GM19239 (cell line): ENCODE data around the gene KIAA2012.
"Not testable (repeated sequence)": the region's sequence is repeated elsewhere in the genome, so short reads cannot be mapped to it uniquely, and the experiment has no call there.

Experiments
- DNase-seq: peaks from one replicate; pipeline ENCODE4 v3.0.0; 2011; ENCODE audit warnings: low spot score; ENCODE audit not compliant: insufficient read length
- FAIRE-seq: peaks from 2 replicates; lab custom pipeline; 2011; peaks lifted over from hg19 to GRCh38; lab: Jason Lieb, UNC

The KIAA2012 gene

DNA sequence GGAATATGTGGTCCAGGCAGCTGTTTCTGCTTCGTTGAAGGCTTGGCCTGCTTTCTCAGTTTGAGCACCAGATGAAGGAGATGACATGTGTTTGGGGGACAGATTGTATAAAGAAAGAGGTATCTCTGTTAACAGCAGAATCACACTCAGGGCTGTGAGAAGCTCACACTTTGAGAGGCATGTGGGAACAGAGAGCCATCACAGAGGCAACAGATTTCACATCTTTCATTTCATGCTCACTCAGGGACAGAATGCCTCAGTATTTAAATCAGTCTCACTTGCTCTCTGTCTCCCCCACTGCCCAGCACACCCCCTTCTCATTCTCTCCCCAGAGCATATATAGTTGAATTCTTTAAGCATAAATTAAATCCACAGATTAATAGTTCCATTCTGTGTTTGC lies 37.4 kb downstream of the KIAA2012 start:
- FAIRE-seq (no peak), DNase-seq (no peak)

DNA sequence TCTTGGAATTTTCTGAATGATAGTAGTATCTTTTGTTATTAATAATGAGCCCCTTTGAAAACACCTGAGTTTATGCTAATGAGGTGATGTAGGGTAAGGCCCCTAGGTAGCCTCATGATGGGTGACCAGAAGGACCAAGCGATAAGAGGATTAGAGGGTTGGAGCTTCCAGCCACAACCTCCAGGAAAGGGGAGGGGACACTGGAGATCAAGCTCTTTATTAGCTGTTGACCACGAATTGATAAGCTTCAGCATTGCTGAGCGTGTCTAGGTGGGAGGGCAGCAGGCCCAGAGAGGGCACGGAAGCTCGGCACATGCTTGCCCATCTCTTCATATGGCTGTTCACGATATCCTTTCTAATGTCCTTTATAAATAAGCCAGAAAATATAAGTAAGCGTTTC lies 39.0 kb downstream of the KIAA2012 start:
- no peak for DNase-seq
- no peak for FAIRE-seq

DNA sequence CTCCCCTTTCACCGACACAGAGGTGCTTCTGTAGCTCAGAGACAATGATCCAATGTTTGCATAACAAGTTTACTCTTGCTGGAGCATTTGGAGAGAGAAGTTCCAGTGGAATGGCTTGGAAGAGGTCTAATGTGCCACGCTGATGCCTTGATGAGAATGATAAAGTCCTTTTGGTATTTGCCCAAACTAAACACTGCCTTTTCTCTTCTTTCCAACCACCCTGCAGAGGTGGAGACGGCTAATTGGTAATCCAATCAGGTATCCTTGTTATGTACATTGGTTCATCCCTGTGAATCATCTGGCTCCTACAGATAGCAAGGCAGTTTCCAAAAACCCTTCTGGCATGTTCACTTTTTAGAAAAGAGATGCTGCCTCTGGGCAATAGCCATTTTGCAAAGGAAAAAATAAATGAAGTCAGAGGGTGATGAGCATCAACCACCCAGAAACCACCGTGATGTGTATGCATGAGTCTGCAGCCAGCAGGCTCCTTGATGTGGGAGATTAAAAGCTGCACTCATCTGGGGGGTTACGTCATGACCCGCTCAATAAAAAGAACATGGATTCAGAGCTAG lies 40.6 kb downstream of the KIAA2012 start:
- FAIRE-seq (no peak), DNase-seq (no peak)

DNA sequence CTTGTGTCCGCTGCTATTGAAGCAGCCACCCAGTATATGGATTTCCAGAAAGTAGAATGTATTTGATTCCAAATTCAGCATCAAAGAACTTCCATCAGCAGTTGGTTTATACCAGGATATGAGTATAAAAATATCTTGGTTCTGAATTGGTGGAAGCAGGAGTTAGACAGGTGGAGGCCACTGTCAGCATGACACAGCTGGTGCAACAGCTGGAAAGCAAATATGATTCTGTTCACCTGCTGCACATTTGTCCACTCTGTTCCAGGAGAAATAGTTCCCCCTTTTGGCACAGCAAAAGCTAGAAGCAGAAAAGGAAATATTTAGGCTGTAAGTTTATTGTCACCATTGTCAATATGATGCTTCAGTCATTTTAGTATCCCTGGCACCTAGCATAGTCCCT lies 41.2 kb downstream of the KIAA2012 start:
- FAIRE-seq (no peak), DNase-seq (no peak)

DNA sequence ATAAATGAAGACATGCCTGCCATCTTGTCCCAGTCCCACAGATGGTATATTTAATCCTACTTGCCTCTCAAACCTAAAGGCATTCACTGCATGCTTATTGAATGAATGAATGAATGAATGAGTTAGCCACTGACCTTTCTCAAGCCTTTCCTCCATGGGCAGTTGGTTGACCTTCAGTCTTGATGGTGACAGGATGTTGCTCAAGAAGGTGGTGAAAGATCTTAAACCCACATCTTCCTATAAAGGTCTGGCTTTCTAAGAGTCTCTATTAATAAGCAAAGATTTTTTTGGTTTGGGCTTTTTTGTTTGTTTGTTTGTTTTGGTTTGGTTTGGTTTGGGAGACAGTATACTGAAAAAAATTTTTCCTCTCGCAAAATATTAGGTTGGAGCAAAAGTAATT lies 41.7 kb downstream of the KIAA2012 start:
- FAIRE-seq (no peak), DNase-seq (no peak)

DNA sequence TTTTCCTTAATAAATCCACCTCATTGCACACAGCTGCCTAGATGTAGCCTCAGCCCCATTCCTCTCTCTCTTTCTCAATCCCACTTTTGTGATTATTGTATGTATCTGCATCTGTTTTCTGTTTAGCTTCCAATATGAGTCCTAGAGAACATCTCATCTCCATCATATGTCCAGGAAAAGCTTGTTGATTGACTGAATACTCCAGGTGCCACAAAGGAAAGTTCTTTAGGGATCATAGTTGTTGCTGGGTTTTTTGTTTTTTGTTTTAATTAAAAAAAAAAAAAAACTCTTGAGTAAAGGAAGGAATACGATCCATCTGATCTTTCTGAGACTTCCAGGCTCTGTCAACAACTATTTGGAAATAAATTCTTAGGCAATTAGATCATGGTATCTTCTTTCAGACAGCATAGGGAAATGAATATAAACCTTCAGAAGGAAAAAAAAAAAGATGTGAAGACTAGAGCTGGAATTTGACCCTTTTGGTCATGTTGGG lies 42.5 kb downstream of the KIAA2012 start:
- DNase-seq = no peak

DNA sequence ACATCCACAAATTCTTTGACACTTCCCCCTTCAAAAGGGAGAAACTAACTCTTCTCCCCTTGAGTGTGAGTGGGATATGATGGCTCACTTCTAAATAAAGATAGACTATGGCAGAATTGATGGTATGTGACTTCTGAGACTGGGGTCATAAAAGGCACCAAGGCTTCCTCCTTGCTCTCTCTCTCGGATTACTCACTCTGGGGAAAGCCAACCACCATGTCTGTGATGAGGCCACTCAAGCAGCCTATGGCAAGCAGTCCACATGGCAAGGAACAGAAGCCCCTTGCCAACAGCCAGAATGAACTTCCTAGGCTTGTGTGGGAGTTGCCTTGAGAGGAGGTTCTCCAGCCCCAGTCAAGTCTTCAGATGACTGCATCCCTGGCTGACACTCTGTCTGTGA lies 43.6 kb downstream of the KIAA2012 start:
- FAIRE-seq = no peak
- no peak for DNase-seq

More for the DNA sequence above, 42.5 kb downstream of the KIAA2012 start:
- no peak for FAIRE-seq

DNA sequence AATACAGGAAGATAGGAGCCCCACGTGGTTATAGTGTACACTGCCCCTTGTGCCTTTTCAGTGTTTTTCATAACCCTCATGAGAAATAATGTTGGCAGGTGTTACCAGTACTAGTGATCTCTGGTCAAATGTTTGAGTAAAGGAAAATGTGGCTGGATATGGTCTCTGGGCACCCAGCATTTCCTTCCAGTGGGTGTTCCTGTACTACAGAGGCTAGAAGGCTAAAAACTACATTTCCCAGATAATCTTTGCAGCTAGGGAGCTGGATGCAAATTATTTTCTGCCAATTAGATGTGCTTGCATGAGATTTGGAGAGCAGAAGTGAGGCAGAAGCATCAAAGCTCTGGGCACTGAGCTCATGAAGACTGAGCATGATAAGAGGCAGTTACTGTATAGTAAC lies 45.1 kb downstream of the KIAA2012 start:
- DNase-seq (no peak), FAIRE-seq (no peak)

DNA sequence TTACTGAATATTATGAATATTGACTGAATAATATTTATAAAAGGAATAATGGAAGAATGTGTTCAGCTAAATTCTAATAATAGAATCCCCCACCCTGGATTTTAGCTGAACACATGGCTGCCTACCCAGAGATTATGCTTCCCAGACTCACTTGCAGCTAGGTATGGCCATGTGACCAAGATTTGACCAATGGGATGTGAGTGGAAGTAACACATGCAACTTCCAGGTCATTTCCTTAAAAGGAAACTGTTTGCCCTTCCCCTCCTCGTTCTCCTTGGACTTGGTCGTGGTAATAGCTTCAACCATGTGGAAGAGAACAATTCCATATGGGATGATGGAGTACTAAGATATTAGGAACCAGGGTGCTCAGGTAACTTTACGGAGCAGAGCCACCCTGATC lies 47.8 kb downstream of the KIAA2012 start:
- FAIRE-seq = no peak
- no peak for DNase-seq

DNA sequence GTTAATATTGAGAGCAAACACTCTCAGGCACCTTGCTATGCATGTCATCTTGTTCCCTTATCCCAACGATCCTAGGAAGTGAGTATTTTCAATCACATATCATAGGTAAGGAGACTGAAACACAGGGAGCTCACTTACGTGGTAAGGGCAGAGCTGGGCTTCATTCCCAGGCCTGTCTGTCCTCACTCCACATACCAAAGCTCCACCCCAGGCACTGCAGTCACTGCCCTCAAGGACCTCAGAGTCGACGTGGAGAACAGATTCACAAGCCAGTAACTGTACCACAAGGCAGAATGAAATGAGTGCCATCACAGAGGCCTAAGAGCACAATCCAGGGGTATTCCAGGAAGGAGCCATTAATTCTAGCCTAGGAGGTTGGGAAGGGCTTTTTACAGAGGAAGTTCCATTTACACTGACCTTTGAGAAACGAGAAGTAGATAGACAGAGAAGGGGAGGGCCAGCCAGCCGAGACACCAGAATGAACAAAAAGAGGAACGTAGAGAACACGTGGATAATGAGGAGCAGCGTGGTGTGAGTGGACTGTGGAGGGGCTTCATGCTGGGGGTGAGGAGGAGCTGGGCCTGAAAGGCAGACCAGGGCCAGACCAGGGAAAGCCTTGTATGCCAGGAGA lies 48.6 kb downstream of the KIAA2012 start:
- FAIRE-seq (no peak), DNase-seq (no peak)

DNA sequence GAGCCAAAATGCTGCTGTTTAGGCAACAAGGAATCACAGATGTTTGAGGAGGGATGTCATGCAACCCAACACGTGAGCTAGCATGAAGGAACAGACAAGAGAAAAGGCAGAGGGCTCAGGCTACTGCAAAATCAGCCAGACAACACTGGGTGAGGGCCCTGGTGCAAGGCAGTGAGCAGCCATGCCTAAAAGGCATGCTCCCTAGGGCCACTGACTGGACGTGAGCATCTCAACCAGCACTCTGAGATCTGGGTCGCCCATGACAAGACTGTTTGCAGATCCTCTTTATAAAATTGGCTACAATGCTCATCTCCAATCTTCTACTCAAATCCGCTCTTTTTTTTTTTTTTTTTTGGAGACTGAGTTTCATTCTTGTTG lies 49.1 kb downstream of the KIAA2012 start:
- FAIRE-seq (no peak), DNase-seq (no peak)

DNA sequence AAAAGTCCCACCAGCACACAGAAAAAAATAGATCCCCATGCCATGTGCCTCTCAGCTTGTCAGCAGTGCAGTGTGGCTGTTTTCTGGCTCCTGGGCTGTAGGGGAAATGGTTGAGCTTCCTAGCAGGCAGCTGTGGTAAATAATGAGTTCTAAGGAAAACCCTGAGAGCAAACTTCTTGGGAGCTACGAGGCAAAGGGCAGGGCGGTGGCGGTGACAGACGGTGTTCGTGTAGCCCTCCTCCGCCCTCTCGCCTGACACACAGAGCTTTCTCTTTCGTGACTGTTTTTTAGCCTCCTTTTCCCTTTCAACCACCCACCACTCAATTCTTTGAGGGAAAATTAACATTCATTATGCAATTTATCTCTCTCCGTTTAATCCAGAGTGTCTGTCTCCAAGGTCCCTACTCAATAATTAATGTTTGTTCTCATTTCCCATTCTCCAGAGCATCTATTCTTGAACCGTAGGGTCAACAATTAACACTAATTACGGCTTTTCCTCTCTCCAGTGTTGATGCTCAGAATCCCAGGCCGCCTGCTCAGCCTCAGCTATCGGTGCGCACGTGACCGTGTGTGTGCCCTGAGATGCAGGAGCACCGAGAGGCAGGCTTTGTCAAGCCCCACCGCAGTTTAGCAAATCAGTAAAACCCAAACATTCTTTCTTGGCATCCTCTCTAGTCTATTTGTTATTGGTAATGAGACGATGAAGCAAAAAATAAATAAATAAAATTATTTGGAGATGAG lies 50.1 kb downstream of the KIAA2012 start:
- no peak for FAIRE-seq

DNA sequence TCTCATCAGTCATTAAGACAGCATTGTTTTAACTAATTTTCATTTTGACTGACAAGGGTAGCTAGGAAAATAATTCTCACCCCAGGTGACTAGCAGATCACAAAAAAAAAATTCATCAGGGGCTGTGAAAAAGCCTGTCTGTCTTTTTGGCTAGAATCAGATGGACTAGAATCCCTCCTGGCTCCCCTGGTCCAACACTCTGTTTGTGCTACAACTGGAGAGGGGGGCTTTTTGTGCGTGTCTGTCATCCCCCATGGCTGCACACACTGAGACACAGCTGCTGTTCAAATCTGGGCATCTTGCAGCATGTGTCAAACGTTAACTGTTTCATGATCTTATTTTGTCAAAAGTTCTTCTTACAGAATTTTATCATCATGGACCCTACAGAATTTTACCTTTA lies 51.2 kb downstream of the KIAA2012 start:
- DNase-seq (no peak), FAIRE-seq (no peak)

More for the DNA sequence above, 50.1 kb downstream of the KIAA2012 start:
- no peak for DNase-seq

DNA sequence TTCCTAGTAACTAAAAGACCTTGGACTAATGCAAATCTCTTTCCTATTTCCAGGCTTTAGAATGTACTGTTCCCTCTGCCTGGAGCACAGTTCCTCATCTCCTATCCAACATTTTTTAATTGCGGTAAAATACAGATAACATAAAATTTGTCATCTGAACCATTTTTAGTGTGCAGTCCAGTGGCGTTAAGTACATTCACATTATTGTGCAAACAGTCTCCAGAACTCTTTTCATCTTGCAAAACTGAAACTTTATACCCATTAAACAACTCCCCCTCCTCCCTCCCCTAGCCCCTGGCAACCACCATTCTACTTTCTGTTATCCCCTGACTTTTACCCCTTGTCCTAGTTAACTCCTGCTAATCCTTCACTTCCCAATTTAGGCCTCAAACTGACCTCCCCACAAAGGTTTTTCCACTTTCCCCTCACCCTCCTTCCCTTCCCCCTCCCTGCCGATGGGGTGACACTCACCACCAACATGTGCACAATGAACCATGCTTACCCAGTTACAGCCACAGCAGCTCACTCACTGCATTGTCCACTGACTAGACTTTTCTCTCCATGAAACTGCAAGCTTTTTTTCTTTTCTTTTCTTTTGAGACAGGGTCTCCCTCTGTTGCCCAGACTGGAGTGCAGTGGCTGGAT lies 54.8 kb downstream of the KIAA2012 start:
- FAIRE-seq (no peak), DNase-seq (no peak)

DNA sequence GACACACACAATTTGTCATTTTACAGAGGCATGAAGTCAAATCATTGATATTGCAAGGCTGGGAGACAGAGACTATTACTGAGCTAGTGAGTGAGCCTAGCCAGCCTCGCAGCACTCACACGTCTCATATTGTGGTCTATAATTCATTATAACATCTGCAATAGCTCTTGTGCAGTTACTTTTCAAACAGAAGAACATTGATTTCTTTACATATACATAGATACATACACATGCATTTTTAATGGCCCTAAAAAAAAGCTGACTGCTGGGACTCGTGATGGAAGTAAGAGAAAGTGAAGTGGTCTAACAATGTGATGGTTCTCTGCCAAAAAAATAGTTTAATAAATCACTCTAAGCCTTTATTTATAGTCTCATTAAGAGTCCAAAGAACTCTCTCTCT lies 56.8 kb downstream of the KIAA2012 start:
- DNase-seq (no peak), FAIRE-seq (no peak)

DNA sequence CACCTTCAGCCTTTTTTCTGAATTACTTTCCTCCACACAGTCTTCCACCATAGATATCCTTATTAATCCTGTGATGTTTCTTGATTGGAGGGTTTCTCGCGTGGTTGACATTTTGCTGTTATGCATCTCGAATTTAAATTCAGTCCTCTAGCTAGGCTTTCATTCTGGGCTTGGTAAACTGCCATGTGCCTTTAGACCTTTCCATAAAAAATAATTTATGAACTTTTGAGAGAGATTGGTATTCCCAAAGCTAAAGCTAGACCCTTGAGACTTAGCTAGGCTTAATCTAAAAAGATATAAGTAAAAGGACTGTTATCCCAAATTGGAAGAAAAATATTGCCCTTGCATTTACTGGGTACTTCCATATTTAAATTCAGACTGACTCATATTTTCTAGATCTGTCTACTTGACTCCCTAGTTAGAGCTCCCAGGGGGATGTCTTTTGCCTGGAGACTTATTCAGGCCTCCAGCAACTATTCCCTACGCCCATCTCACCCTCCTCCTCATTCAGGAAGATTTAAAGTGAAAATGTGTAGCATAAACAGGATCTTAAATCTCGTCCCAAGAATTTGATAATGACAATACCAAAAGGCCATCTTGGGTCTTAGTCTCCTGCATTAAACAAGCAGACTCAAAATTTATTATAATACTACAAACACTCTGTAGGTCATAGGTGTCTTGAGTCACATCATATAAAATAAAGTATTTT lies 60.3 kb downstream of the KIAA2012 start:
- DNase-seq = no peak
- no peak for FAIRE-seq

DNA sequence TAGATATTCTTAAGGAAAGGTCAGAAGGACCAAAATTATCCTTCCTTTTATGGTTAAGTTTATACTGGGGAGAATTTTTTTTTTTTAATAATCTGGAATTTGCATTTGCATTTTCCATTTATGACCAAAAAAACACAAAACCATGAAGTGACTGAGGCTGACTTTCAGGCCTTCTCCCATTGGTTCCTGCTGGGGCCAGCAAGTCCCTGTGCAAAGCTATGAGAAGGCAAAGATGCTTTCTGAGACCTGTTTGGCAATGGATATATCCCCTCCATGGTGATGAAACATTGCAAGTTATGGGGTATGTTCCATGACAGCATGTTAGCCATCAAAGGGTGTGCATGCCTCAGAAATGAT lies 60.8 kb downstream of the KIAA2012 start:
- no peak for DNase-seq
- FAIRE-seq = no peak

DNA sequence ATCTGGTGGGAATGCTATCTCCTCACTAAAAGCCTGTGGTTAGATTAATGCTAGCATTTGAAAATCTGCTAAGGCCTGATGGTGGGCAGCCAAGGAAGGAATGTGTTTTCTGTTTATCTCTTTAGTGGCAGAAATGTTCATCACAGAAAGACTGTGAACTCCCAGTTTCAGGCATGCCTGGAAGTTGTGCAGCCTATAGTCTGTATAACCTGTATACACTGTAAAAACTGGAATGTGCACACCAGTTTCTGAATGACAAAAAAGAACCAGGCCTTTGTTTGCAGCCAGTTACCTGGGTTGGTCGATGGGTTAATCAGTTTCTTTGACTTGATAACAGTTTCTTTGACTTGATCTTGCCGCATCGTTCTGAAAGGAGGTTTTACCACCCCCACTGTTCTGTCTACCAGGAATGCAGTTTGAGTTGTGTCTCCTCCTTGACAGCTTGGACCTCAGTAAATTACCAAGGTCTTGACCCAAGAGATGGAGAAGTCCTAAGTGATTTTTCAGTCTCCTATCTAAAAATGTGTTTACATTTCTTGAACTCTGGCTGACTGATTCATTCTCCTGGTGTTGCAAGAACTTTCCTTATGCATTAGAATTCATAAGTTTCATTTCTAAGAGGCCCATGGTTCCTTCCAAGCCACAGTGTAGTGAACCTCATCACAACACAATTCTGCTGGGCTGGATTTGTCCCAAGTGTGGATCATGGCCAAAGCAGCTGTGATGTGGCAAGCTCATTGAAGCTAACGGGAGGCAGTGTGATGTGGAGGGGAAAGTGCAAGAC lies 62.2 kb downstream of the KIAA2012 start:
- FAIRE-seq (no peak), DNase-seq (no peak)

DNA sequence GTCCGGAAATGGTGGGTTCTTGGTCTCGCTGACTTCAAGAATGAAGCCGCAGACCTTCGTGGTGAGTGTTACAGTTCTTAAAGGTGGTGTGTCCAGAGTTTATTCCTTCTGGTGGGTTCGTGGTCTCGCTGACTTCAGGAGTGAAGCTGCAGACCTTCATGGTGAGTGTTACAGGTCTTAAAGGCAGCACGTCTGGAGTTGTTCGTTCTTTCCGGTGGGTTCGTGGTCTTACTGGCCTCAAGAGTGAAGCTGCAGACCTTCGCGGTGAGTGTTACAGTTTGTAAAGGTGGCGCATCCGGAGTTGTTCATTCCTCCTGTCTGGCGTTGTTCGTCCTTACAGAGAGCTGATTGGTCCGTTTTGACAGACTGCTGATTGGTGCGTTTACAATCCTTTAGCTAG lies 63.0 kb downstream of the KIAA2012 start:
- DNase-seq, FAIRE-seq: not testable (repeated sequence)

DNA sequence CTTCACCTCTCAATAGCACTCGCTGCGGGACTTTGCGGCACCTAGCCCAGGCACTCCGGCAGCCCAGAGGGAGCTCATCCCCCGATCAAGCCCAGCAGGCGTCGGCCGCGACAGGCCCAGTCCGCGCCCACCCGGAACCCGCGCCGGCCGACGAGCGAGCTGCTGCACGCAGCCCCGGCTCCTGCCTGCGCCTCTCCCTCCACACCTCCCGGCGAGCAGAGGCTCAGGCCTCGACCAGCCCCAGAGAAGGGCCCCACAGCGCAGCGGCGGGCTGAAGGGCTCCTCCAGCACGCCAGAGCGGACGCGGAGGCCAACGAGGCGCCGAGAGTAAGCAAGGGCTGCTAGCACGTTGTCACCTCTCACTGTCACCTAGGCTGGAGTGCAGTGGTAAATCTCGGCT lies 63.5 kb downstream of the KIAA2012 start:
- FAIRE-seq = no peak
- DNase-seq = no peak
